Hepatocyte (in vitro differentiated cells): ENCODE results near the gene KIF22. TPM values are rescaled to one million over a fixed set of nuclear protein-coding genes. Genes with fewer than 3 reads are reported as not detected.

ENCODE experiments used
- DNase-seq: peaks from one replicate; pipeline ENCODE4 v3.0.0-alpha.2; 2016; ENCODE audit warnings: low spot score
- H2AFZ ChIP-seq: fragments of 200-600 bp; sonication (generic); 2 replicates; pipeline ENCODE4 v1.6.0; 2016; ENCODE audit warnings: antibody characterized with exemption, mild to moderate bottlenecking
- H3K27ac ChIP-seq: fragments of 200-600 bp; sonication (generic); 2 replicates; pipeline ENCODE4 v1.5.1; 2016; ENCODE audit warnings: mild to moderate bottlenecking
- H3K27me3 ChIP-seq: fragments of 200-600 bp; sonication (generic); 2 replicates; pipeline ENCODE4 v1.6.1; 2016
- H3K36me3 ChIP-seq: fragments of 200-600 bp; sonication (generic); replicated peaks from 2 replicates; pipeline ENCODE4 v1.5.1; 2016; ENCODE audit warnings: low read depth; ENCODE audit not compliant: insufficient read depth
- H3K4me1 ChIP-seq: fragments of 200-600 bp; sonication (generic); 2 replicates; pipeline ENCODE4 v1.5.1; 2016; ENCODE audit warnings: mild to moderate bottlenecking, moderate library complexity; ENCODE audit not compliant: insufficient read depth
- H3K4me2 ChIP-seq: fragments of 200-600 bp; sonication (generic); 2 replicates; pipeline ENCODE4 v1.6.0; 2016
- H3K4me3 ChIP-seq: fragments of 200-600 bp; sonication (generic); 2 replicates; pipeline ENCODE4 v1.5.1; 2016; ENCODE audit warnings: mild to moderate bottlenecking
- H3K79me2 ChIP-seq: fragments of 200-600 bp; sonication (generic); 2 replicates; pipeline ENCODE4 v1.6.0; 2017; ENCODE audit warnings: mild to moderate bottlenecking
- H3K9me2 ChIP-seq: fragments of 200-600 bp; sonication (generic); replicated peaks from 2 replicates; pipeline ENCODE4 v1.6.0; 2017; ENCODE audit warnings: mild to moderate bottlenecking; ENCODE audit not compliant: insufficient read depth
- H3K9me3 ChIP-seq: fragments of 200-600 bp; sonication (generic); 2 replicates; pipeline ENCODE4 v1.5.1; 2016; ENCODE audit warnings: low read depth, mild to moderate bottlenecking
- H4K20me1 ChIP-seq: fragments of 200-600 bp; sonication (generic); 2 replicates; pipeline ENCODE4 v1.6.0; 2016; ENCODE audit warnings: mild to moderate bottlenecking; ENCODE audit not compliant: insufficient read depth, poor library complexity, severe bottlenecking
- EZH2 ChIP-seq: fragments of 200-600 bp; sonication (generic); IDR thresholded peaks from 2 replicates; pipeline ENCODE4 v1.6.1; 2016; ENCODE audit warnings: antibody characterized with exemption, mild to moderate bottlenecking, borderline replicate concordance
- EZH2phosphoT487 ChIP-seq: fragments of 200-600 bp; sonication (generic); IDR thresholded peaks from one replicate; pipeline ENCODE4 v1.6.1; 2018; ENCODE audit warnings: antibody characterized with exemption, mild to moderate bottlenecking, low read depth, moderate library complexity; ENCODE audit not compliant: unreplicated experiment, severe bottlenecking
- WGBS: methylation state at CpG from one replicate; pipeline ENCODE4 v1.1.6; 2016; ENCODE audit warnings: low lambda C conversion rate; ENCODE audit errors: missing lambda C conversion rate; 5-methylcytosine and 5-hydroxymethylcytosine counted together
- polyA plus RNA-seq: library from polyadenylated mRNA; unstranded; fragments of >200 nt; fragmentation: Nextera tagmentation; extraction: Ambion mirVana; gene quantifications from 2 replicates; pipeline ENCODE4 v1.2.1, GENCODE V29; 2016
- total RNA-seq: library from RNA; depleted of rRNA; stranded (reverse); fragments of >200 nt; gene quantifications from 2 replicates; pipeline ENCODE4 v1.2.3, GENCODE V29; 2014
- TF ChIP-seq, protein P1 (sequence below): fragments of 200-600 bp; sonication (generic); IDR thresholded peaks from 2 replicates; pipeline ENCODE4 v1.5.1; 2016; ENCODE audit warnings: antibody characterized with exemption, mild to moderate bottlenecking; ENCODE audit not compliant: poor library complexity

The KIF22 gene
- total and polyA plus RNA-seq, 2 experiments from 2014 or later, result 42.5 to 42.6 TPM

DNA sequence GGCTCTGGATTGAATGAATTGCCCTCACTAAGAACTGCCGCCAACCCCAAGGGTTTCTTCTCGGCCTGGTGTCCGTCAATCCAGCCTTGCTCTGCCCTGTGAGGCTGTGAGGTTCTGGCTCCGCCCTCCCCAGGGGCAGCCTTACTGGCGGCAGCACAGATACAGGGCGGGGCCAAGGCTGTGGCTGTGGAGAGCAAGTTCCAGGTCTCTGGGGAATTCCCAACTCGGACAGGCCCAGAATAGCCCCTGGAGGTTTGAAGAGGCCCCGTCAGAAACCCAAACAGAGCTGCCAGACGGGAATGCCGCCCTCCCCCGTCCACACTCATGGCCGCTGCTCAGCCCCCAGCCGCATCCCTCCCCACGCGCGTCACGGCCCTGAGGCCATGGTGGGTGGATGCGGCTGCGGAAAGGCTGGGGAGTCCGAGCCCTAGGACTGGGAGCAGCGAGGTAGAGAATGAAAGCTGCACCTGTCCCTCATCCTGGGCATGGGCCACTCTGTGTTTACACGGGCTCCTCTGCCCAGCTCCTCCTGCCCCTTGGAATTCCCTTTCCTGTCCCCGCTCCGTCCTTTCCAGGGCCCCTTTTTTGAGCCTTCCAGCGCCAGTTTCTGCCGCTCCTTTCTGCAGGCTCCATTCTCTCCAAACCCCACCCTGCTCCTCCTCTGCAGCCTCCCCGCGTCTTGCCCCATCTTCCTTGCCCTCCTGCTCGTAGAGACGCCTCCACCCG lies 20.8 kb downstream of the KIF22 start:
- H3K27ac ChIP-seq, result peak overlapping the region; percentile 93
- no peaks in the 10 kb centered on the region for H3K27me3 ChIP-seq
- WGBS, result 1% methylated on average over 24 of the region's 31 CpGs
- TF ChIP-seq EZH2phosphoT487 (no peak), EZH2 (no peak)
- TF ChIP-seq, protein P1, sequence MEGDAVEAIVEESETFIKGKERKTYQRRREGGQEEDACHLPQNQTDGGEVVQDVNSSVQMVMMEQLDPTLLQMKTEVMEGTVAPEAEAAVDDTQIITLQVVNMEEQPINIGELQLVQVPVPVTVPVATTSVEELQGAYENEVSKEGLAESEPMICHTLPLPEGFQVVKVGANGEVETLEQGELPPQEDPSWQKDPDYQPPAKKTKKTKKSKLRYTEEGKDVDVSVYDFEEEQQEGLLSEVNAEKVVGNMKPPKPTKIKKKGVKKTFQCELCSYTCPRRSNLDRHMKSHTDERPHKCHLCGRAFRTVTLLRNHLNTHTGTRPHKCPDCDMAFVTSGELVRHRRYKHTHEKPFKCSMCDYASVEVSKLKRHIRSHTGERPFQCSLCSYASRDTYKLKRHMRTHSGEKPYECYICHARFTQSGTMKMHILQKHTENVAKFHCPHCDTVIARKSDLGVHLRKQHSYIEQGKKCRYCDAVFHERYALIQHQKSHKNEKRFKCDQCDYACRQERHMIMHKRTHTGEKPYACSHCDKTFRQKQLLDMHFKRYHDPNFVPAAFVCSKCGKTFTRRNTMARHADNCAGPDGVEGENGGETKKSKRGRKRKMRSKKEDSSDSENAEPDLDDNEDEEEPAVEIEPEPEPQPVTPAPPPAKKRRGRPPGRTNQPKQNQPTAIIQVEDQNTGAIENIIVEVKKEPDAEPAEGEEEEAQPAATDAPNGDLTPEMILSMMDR, result no peak
- H4K20me1 ChIP-seq, result peaks cover 24% of the 10 kb centered on the region
- H3K36me3 ChIP-seq, result no peaks in the 10 kb centered on the region
- no peaks in the 10 kb centered on the region for H3K9me3 ChIP-seq
- DNase-seq, result peak; percentile 98
- peak overlapping the region; percentile 37 for H3K4me3 ChIP-seq
- no peaks in the 10 kb centered on the region for H3K9me2 ChIP-seq
- peak overlapping the region; percentile 91 for H3K4me2 ChIP-seq
- peaks cover 44% of the 10 kb centered on the region for H3K79me2 ChIP-seq
- peak overlapping the region; percentile 29 for H2AFZ ChIP-seq
- H3K4me1 ChIP-seq, result peaks cover 40% of the 10 kb centered on the region

DNA sequence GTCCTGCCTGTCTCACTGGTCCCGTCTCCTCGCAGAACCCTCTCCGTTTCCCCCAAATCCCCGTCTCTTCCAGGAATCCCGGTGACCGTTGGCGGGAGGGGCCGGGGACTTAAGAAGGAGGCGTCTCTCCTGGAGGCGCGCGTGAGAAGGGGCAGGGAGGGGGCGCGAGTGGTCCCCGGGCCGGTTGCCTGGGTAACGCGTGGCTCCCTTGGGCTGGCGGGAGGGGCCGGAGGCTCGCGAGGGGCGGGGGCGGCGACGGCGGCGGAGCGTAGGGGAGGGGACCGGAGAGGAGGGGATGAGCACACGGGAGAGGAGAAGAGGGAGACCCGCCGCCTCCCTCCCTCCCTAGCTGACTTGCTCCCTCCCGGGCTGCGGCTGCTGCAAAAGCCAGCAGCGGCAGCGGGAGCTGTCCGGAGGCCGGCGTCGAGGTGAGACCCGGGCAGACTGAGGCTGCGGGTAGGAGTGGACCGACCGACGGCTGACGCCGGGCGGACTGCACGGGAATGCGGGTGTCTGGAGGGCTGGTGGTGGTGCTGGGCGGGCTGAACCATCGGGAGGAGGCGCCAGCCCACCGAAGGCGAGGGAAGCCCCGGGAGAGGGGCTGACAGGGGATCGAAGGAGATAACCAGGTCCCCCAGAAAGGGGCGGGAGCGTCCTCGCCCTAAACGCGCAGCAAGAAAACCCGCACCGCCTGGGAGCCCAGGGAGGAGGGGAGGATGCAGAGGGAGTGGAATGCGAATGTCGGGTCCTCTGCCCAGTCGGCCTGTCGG lies 21.5 kb downstream of the KIF22 start, which contains the start of gene PRRT2:
Gene PRRT2 (plus strand): TSS at position 298 of the 770 bp plus-strand sequence. CDS start 862 bp downstream, outside the sequence.
- Histone ChIP-seq H3K79me2 (peaks cover 47% of the 10 kb centered on the region), H3K36me3 (no peaks in the 10 kb centered on the region), H3K4me2 (peak within 1 kb of the TSS; percentile 91), H4K20me1 (peaks cover 24% of the 10 kb centered on the region), H3K27ac (peak within 1 kb of the TSS; percentile 93), H3K9me2 (no peaks in the 10 kb centered on the region), H3K4me1 (peaks cover 43% of the 10 kb centered on the region), H3K4me3 (peak within 1 kb of the TSS; percentile 37), H3K27me3 (no peaks in the 10 kb centered on the region), H3K9me3 (no peaks in the 10 kb centered on the region), H2AFZ (peak within 1 kb of the TSS; percentile 29)
- 0% methylated on average over 32 of the region's 69 CpGs for WGBS
- peak; percentile 85 for DNase-seq
- TF ChIP-seq EZH2 (no peak), EZH2phosphoT487 (no peak)
- TF ChIP-seq, protein P1, result no peak

DNA sequence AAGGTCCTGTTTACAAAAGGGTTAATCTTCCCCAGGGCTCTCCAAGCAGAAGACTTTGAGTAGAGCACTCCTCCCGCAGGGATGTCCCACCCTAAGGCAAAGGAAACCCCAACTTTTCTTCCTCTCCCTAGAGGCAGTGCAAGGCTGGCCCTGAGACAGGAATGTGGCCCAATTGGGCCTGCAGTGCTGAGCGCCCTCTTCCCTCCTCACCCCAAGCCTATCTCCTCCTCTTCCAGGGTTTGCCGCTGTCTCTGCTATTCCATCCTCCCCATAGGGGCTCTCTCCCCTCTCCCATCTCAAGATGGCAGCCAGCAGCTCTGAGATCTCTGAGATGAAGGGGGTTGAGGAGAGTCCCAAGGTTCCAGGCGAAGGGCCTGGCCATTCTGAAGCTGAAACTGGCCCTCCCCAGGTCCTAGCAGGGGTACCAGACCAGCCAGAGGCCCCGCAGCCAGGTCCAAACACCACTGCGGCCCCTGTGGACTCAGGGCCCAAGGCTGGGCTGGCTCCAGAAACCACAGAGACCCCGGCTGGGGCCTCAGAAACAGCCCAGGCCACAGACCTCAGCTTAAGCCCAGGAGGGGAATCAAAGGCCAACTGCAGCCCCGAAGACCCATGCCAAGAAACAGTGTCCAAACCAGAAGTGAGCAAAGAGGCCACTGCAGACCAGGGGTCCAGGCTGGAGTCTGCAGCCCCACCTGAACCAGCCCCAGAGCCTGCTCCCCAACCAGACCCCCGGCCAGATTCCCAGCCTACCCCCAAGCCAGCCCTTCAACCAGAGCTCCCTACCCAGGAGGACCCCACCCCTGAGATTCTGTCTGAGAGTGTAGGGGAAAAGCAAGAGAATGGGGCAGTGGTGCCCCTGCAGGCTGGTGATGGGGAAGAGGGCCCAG lies 22.4 kb downstream of the KIF22 start:
- Histone ChIP-seq H3K27ac (peak overlapping the region; percentile 93), H3K4me2 (peak overlapping the region; percentile 91), H3K79me2 (peaks cover 51% of the 10 kb centered on the region), H2AFZ (no peak overlapping the region), H3K9me3 (no peaks in the 10 kb centered on the region), H3K9me2 (no peaks in the 10 kb centered on the region), H3K27me3 (no peaks in the 10 kb centered on the region), H4K20me1 (peaks cover 23% of the 10 kb centered on the region), H3K36me3 (no peaks in the 10 kb centered on the region), H3K4me3 (peak overlapping the region; percentile 37), H3K4me1 (peaks cover 48% of the 10 kb centered on the region)
- TF ChIP-seq EZH2phosphoT487 (no peak), EZH2 (no peak)
- TF ChIP-seq, protein P1, result no peak
- 77% methylated on average over 9 of the region's 9 CpGs for WGBS
- no peak for DNase-seq
